Testis (tissue), 2 donors: ENCODE results near the gene SHFL.

Experiments used
- CTCF ChIP-seq, 3 experiments: fragments of 450-650 bp in 2 of 3; fragments of 200-600 bp in 1 of 3; sonication (generic) in 1 of 3; IDR thresholded peaks; one replicate each; pipeline ENCODE4 v1.5.1; 2016 to 2019; ENCODE audit warnings: antibody characterized with exemption in 3 of 3, mild to moderate bottlenecking in 2 of 3, moderate library complexity in 1 of 3
- POLR2A ChIP-seq: fragments of 450-650 bp; IDR thresholded peaks from one replicate; pipeline ENCODE4 v1.6.1; 2017; ENCODE audit warnings: antibody characterized with exemption, mild to moderate bottlenecking, moderate library complexity

DNA sequence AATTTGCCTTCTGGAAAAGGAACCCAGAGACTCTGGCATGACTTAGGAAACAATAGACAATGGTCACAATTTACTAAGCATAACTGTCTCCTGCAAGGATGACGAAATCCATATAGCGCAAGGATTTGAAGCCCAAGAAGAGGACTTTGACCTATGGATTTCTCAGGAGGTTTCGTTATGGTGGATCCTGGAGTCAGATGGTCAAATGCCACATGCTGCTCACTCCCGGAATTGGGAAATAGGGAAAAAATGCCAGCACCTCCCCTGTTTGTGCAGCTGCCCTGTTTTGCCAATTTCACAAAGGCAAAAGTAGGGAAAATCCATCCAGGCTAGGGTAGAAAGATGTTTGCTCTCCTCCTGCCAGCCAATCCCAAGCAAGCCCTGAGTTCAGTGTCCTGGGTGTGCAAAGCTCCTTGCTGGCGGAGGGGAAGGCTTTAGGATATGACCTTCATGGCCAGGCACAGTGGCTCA is 49.5 kb upstream of the SHFL start:
- TF ChIP-seq CTCF (IDR thresholded peaks at IDR 0.05) (no peak), POLR2A (no peak)
